ENCODE measurements around the gene ZMIZ1.

The ZMIZ1 gene

DNA sequence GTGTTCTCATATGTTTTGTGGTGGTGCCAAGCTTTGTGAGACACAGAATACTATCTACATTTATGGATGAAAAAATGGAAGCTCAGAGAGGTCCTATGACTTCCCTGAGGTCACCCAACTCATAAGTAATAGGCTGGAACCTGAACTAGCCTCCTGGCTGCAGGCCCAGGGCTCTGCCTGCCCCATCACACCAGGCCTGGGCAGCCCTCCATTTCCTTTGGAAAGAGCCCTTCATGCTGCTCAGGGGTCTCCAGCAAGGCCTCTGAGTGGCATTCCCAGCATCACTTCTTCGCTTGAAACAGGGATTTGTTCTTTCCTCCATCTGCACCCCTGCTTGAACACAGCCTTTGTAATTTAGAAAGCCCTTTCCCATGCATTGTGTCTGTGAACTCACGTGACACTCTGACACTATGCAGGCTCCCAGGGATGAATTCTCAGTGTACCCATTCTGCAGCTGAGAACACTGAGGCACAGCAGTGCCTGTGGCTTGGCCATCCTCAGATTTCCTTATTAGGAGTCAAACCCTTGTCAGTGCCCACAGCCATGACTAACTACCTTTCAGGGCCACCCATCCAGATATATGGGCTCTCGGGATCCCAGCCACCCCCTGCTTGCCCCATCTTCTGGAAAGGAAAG is 150.7 kb downstream of the ZMIZ1 start:
- DNase-seq: no peak

DNA sequence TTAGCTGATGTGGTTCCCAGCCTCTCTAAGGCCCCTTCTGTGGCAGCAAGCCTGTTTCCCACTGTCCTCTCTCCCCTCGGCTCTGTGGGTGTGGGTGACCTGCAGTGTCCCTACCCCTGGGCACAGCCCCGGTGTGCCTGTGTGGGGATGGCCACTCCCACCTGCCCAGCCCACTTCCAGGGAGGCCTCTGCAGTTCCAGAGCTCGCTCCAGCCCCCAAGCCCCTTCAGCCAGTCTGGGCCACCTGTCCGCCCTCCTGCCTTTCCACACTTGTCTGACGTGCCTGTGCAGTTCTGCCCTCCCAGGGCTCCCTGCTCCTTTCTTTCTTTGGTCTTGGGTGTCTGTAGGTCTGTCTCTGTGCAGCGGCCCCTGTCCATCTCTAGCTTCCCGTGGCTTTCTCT is 151.5 kb downstream of the ZMIZ1 start:
- no peak for DNase-seq

DNA sequence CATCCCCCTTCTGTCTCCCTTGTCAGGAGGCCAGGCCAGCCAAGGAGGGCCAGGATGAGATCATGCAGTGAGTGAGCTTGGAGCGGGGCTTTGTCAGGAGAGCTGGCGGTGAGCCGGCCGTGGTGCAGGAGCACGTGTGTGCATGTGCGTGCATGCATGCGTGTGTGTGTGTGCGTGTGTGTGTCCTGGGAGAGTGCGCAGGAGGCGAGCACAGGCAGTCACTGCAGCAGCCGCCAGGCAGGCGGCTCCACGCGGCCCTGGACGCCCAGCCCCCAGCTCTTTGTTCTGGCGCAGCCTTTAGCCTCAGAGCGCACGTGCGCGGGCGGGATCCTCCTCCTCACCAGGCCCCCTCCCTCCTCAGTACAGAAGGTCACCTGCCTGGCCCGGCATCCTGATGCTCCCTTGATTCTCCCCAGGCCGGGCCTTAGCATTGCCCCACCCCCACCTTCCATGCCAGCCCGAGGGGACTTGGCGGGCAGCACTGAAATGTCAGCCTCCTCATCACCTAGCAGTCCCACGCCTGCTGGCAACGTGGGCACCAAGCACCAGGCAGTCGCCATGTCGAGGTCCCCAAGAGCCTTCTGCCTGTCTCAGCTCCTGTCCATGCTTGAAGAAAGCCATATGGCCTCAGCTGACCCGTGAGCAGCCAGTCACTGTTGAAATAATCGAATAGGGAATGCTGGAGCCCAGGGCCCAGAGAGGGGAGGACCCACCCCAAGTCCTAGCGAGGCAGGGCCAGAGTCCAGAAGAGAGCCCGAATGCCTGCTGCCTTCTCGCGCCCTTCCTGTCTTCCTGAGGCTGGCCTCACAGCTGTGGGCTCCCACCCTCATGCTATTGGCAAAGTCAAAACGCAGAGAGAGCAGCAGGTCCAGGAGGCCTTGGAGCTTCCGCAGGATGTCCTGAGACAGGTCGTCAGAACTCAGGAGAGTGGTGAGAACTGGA is 152.6 kb downstream of the ZMIZ1 start:
- DNase-seq: no peak

DNA sequence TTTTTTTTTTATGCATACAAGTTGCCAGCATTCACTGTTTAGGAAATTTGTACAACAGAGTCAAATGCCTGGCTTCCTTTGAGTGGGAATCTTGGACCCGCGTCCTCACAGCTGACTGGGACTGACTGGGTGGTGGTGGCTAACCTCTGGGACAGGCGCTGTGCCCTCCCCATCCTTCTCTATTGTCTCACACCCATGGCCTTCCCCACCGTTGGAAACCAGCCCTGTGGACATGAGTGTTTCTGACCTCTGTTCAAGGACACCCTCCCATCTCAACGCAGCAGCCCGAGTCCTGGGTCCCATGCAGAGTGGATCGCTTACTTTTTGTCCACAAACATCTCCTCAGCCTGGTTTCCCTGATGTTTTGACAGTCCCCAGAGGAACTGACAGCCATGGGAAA is 153.4 kb downstream of the ZMIZ1 start:
- no peak for DNase-seq

DNA sequence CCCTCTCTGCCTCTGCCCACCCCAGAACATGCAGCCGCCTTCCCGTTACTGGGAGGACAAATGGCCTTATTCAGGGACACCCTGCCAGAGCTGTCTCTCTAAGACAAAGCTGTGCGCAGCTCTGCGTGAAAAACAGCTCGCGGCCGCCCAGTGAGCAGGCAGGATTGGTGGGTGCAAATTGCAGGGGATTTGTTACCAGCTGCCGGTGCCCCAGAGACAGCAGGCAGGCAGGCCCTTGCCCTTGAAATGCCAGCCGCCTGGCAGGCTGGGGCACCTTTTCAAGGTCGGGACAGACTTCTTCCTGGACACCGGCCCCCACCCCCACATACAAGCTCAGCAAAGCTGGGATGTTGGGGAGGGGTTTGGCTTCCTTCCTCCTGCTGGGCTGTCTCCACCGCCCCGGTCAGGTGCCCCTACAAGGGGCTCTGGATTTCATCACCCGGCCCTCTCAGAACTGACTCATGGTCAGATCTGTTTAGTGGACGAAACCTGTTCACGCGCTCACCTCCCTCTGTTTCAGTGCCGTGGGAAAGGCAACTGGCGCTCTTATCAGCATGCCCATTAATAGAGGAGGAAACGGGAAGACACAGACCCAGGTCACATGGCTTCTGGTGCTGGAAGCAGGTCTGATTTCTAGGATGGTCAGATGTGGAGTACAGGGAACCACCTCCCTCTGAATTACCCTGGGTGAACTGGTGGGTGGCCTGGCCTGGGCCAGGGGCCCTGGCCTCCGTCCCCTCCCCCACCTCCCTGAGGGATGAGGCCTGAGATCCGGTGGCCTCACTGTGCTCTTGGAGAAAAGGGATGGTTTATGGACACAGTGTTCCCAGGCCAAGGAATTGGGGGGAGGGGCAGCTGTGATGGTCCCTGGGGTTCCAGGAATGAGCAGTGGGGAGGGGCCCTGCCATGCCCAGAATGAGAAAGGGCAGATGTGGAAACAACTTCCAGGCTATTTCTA is 154.6 kb downstream of the ZMIZ1 start:
- DNase-seq: no peak

DNA sequence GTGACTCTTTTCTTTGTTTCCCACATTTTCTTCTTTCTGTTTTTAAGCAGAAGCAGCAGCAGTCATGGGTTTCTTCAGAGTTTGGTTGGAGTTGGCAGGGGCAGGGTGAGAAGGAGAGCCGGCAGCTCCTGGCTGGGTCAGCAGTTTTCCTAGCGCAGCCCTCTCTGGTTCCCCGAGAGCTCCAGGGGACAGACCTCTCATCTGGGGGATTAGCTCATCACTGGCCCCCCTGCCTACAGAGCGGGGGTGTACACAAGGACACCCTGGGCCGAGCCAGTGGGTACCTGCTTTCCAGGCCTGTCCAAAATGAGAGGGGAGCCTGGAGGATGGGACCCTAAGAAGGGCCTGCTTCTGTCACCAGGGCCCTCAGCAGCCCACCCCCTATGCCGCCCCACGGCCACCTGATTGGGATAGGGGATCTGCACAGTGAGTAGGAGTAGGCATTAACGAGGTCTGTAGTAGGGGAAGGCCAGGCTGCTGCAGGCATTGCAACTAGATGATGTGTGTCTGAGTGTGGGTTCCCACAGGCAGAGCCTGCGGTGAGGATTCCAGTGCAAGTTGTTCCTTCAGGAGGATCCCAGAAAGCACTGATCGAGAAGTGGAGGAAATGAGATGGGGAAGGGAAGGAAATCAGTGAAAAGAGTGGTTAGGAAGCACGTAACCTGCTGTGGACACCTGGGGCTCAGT is 155.6 kb downstream of the ZMIZ1 start:
- no peak for DNase-seq

DNA sequence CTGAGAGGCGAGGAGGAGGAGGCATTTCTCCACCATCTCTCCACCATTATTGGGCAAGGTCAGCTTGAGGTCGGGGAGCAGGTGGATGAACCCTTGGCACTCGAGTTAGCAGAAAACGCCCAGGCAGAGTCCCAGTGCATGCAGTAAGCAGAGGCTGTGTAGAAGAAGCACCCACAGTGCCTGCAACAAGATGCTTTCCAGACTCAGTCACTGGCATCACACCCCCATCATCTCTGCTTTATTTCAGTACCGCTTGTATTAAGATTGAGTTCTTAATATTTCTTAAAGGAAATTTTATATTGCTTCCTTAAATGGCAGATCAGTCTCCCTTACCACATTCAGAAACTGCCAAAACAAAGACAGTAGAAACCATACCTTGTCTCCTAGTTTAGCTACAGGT is 156.2 kb downstream of the ZMIZ1 start:
- no peak for DNase-seq

DNA sequence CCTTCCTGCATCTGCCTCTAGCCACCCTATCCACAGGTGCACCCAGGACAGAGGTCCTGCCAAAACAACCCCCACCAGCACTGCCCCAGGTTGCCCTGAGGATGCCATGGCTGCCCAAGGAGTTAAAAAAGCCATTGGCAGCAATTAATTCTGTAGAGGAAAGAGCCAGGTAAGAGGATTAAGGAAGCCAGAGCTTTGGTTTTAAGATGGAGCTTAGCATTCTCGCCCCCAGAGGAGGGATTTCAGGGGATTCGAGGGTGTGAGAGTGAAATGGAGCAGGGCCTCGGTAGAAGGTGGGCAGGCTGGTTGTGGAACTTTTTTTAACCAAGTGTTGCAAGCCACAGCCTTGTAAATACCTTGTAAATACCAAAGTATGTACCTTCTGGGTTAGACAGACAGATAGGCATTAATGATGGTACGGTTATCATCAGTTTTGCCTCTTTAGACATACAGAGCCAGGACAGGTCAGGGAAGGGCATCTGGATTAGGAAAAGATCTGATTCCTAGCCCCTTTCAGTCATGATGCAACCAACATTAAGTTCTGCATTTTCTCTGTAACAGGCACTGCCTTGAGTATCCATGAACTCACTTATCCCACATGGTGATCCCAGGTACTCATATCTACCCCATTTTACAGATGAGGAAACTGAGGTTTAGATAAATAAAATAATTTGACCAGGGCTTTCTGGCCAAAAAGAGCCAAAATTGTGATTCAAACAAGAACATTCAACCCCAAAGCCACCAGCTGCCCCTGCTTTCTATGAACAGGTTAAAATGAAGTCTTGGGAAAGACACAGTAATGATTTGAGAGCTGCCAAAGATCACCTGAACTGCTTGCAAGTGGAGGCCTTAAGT is 157.9 kb downstream of the ZMIZ1 start:
- no peak for DNase-seq

DNA sequence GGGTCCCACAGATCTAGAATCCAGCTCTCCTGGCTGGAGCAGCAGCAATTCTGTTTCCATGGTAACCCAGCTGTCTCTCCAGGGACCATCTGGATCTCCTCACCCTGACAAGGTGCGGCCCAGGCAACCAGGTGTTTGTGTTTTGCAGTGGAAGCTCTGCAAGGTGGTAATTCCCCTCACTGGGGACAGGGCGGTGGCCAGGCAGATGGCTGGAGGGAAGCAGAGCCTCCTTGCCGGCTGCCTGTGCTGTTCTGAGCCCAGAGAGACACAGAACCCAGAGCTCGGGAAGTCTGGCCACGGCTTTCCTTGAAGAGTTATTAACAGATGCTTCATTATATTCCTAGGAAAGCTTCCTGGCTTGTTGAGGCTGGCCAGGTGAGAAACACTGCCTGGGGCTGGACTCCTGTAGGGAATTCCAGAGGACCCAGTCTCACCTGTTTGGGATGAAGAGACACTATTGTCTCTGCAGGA is 160.3 kb downstream of the ZMIZ1 start:
- no peak for DNase-seq

DNA sequence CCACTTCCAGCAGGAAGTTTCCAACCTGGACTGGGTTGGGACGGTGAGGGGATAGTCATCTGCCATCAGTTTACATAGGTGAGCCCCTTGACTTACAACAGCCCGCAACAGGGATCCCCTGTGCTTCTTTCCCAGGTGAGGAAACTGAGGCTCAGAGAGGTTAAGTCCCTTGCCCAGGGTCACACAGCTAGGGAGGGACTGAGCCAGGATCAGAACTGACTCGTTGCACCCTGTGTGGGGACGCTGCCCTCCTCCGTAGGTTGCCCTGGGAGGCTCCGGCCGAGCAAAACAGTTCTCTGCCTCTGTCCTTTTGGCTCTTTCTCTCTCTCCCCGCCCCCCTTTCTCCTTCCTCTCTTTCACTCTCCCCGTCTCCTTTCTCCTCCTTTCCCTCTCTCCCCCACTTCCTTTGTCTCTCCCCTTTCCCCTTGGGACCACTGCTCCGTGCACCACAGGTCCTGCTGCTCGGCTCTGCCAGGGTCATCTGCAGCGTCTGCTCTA is 161.1 kb downstream of the ZMIZ1 start:
- no peak for DNase-seq

DNA sequence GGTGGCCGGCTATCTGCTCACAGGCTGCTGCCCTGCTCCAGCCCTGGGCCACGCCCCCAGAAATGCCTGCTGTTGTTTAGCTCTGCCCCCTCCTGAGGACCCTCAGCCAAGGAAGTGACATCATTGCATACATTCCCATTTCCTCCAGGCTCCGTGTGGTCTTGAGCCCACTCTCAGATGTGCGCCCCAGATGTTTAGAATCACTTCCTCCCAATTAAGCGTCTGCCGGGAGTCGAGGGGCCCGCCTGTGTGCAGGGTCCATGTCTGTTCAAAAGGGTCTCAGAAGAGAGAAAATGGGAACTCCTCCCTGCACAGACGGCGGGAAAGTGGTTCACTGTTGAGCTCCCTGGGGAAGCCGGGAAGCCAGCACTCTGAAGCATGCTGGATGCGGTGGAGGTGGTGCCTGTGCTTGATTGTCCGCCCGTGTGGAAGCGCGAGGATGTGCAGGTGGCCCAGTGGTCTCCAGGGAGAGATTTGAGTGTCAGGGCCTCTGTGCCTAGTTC is 161.6 kb downstream of the ZMIZ1 start:
- no peak for DNase-seq

DNA sequence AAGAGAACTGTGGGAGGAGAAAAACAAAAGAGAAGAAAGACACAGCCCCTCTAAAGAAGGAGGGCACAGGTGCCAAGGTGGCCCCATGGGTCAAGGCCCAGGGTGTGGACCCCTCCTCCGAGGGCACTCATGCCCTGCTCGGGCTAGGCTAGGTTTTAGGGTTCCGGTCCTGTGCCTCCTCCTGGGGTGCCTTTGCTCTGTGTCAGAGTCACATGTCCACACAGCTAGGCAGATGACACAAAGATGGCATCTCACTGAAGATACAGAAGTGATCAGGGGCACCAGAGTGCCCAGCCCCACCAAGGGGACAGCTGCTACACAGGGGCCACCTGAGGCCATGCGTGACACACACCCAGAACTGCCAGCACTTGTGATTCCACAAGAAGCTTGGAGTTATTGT is 162.1 kb downstream of the ZMIZ1 start:
- DNase-seq: no peak

DNA sequence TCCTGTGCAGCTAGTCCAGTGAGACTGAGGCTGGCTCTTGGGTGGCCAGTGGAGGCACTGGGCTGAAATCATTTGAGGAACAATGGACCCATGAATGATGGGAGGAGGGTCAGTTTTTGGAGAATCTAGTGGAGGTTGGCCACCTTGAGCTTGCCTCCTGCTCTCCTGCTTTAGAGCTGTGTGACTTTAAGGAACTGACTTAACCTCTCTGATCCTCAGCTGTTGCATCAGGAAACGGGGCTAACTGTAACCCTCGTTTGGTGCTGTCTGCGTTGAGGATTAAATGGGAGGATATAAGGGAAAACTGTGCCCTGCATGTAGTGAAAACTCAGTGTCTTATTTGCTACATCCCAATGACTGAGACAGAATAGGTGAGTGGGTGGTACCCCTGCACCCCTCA is 163.1 kb downstream of the ZMIZ1 start:
- no peak for DNase-seq

DNA sequence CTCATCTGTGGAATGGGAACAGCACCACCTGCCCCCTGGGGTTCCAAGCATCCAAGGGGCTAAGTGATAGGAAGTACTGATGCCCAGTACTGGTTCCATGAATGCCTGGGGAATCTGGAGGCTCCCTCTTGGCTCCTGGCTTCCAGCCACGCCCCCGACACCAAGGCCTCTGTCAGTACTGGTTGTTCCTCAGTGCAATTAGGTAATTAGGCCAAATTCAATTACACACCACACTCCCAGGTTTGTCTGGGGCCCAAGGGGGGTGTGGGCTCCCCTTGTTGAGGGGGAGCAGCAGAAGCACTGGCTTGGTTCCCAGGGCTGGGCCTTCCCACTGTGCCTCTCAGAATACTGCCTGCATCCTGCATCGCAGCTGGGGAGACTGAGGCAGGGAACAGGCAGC is 164.1 kb downstream of the ZMIZ1 start:
- no peak for DNase-seq

DNA sequence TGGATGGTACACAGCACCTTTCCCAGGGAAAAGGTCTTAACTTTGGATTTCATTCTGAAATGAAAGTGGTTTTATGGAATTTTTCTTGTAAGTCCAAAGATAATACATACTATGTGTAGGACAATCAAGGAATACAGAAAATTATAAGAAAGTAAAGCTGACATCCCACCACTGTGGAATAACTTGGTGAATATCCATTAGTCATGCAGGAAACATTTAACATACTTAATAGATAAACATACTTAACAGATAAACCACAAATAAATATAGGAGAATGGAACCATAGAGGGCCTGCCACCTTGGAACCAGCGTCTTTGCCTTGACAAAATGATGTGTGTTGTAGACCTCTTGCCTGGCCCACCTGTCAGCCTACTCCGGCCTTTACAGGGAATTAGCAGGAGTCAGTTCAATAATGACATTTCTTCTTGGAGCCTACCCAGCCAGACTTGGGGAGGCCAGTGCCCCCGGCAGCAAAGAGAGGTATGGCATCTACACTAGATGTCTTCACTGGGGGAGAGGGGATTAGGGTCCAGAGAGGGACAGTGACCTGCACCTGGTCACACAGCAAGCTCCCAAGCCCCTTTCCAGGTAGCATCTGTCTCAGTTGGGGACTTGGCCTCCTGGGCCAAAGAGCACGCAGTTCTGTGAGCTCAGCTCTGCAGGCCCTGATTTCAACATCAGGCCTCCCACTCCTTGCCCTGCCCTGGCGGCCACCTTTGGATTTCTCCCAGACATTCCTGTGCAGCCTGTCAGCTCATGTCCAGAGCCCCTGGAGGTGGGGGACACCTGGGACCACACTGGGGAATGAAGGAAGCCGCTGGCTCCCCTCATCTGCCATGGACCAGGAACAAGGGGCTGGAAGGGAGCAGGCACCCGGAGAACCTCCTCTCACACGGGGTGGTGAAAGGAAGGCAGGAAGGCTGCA is 165.9 kb downstream of the ZMIZ1 start:
- no peak for DNase-seq

DNA sequence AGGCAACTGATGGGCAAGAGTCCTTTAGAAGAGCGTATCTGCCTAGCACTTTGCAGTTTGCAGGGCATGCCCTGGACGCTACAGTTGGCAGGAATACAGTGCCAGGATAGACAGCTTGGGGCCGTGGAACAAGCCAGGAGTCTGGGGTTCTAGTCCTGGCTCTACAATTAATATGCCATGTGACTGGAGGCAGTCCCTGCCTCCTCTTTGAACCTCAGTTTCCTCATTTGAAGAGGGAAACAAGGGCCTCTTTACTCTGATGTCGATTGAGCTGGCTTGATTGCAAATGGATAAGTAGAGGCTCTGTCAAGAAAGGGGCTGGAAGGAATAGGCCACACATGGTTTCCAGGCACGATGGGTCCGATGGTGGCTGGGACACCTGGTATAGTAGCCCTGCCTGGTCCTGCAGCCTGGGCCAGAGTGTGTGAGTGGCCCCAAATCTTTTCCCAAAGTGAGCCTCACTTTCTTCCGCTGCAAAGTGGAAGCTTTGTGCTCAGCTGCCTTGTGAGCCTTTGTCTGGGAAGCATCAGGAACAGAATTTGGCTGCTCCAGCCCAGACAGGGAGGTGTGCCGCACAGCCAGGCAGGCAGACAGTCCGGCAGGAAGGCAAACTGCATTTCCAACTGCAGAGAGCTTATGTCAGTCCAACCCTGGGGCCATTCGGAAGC is 167.1 kb downstream of the ZMIZ1 start:
- DNase-seq: no peak

DNA sequence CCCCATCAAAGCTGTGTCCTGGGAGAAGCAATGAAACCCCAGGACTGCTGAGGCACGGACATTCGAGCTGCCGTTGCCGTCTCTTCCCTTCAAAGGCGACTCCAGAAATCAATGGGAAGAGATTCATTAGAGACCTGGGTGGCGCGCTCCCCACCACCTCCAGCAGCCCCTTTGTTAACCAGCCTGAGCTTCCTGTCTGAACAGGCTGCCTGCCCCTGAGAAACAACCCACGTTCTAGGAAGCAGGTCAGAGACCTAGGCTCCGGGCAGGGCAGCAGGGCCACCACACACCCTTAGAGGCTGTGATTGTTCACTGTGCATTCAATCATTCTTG is 167.6 kb downstream of the ZMIZ1 start:
- DNase-seq: no peak

DNA sequence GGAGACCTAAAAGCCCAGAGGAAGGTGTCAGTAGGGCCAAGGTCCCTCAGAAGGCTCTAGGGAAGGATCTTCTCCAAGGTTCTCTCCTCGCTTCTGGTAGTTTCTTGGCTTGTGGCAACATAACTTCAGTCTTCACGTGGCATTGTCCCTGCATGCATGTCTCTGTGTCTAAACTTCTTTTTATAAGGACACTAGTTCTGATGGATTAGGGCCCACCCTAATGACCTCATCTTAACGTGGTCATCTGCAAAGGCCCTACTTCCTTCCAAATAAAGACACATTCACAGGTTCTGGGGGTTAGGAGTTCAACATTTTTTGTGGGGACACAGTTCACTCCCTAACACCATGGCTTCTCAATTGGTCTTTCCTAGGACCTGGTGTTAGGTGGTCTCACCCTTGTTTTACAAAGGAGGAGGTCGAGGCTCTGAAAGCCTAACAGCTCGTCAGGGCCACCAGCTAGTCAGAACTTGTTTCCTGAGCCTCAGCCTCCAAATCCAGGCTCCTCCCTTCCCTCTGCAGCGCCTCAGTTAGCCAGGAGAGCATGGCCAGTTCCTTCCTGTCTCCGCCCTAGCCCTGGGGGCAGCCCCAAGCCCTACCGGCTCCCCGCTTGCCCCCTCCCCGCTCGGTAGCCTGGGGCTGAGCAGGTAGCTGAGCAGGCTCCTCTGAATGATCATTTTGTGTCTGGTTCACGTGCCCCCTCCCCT is 168.8 kb downstream of the ZMIZ1 start:
- no peak for DNase-seq

DNA sequence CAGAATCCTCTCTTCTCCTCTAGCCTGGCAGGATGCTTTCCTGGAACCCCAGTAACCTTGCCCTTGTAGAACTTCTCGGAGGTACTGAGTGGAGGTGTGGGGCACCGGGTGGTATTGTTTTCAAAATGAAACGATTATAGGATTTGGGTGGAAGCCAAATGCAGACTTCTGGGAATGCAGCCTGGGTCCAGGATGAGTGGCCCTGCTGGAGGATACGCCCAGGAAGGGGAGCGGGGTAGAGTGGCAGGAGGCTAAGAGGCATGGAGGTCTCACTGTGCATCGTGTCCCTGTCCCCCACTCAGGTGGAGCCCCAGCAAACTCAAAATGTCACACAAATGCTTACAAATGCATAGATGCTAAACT is 169.4 kb downstream of the ZMIZ1 start:
- DNase-seq: no peak
